GM19240 (cell line): ENCODE measurements around the gene MCCC1.
"Not testable (repeated sequence)": the region's sequence is repeated elsewhere in the genome, so short reads cannot be mapped to it uniquely, and the experiment has no call there.

Experiments used
- DNase-seq: peaks from one replicate; pipeline ENCODE4 v3.0.0; 2011; ENCODE audit warnings: low spot score; ENCODE audit not compliant: insufficient read length

Gene MCCC1

GRCh38 chr3:183103950-183104349 is 4.7 kb upstream of the MCCC1 start:
- not testable (repeated sequence) for DNase-seq

- DNase-seq = not testable (repeated sequence)
Observed at GRCh38 chr3:183101040-183101439, 1.7 kb upstream of the MCCC1 start.

GRCh38 chr3:183100376-183100775 is 1.1 kb upstream of the MCCC1 start:
- no peak for DNase-seq

GRCh38 chr3:183099838-183100204 is 525 bp upstream of the MCCC1 start:
- no peak for DNase-seq

GRCh38 chr3:183098536-183099025 is 715 bp downstream of the MCCC1 start:
- peak; percentile 12 for DNase-seq

GRCh38 chr3:183094711-183095110 is 4.6 kb downstream of the MCCC1 start:
- no peak for DNase-seq

GRCh38 chr3:183092256-183092655 is 7.0 kb downstream of the MCCC1 start:
- DNase-seq = no peak

GRCh38 chr3:183087184-183087583 is 12.1 kb downstream of the MCCC1 start:
- DNase-seq = no peak

GRCh38 chr3:183085634-183086390 is 13.5 kb downstream of the MCCC1 start:
- DNase-seq = no peak

- DNase-seq = no peak
Observed at GRCh38 chr3:183082355-183082915, 16.9 kb downstream of the MCCC1 start.

- DNase-seq = no peak
Observed at GRCh38 chr3:183081459-183082183, 17.7 kb downstream of the MCCC1 start.

- DNase-seq = no peak
Observed at GRCh38 chr3:183080628-183081027, 18.7 kb downstream of the MCCC1 start.

- DNase-seq = no peak
Observed at GRCh38 chr3:183074881-183075280, 24.4 kb downstream of the MCCC1 start.

- DNase-seq = no peak
Observed at GRCh38 chr3:183074261-183074660, 25.0 kb downstream of the MCCC1 start.

GRCh38 chr3:183073839-183074238 is 25.5 kb downstream of the MCCC1 start:
- DNase-seq = no peak

- no peak for DNase-seq
Observed at GRCh38 chr3:183070892-183071291, 28.4 kb downstream of the MCCC1 start.

- no peak for DNase-seq
Observed at GRCh38 chr3:183069086-183069485, 30.2 kb downstream of the MCCC1 start.

- not testable (repeated sequence) for DNase-seq
Observed at GRCh38 chr3:183066891-183067290, 32.4 kb downstream of the MCCC1 start.

GRCh38 chr3:183064475-183064874 is 34.8 kb downstream of the MCCC1 start:
- no peak for DNase-seq

GRCh38 chr3:183061391-183062172 is 37.7 kb downstream of the MCCC1 start:
- DNase-seq = no peak

GRCh38 chr3:183058351-183058750 is 40.9 kb downstream of the MCCC1 start:
- no peak for DNase-seq

GRCh38 chr3:183050706-183051105 is 48.6 kb downstream of the MCCC1 start:
- DNase-seq = no peak
